IMR-90 (cell line): Measurements from ENCODE around the gene BST1. TPM values are rescaled to one million over a fixed set of nuclear protein-coding genes. Genes with fewer than 3 reads are reported as not detected.
"Not testable (repeated sequence)": the region's sequence is repeated elsewhere in the genome, so short reads cannot be mapped to it uniquely, and the experiment has no call there.

Experiments
- ATAC-seq: fragments of 200-7000 bp; cut with Tn5 transposase; 2 replicates; pipeline ENCODE4 v1.9.1; 2020; ENCODE audit warnings: low read depth, mild to moderate bottlenecking, moderate library complexity
- BruUV-seq: library from RNA; stranded (reverse); fragments of 400-500 nt; replicated peaks from 2 replicates; lab custom pipeline; 2021; lab: Mats Ljungman, UMichigan
- CTCF ChIA-PET: fragments of 300-600 bp; formaldehyde crosslinking; extraction: SDS; loops from one replicate; lab custom pipeline; 2021; ENCODE audit warnings: antibody characterized with exemption; lab: Yijun Ruan, JAX
- POLR2A ChIA-PET: fragments of 300-600 bp; sonication (Branson Sonifier 250); formaldehyde crosslinking; loops from one replicate; lab custom pipeline; 2022; ENCODE audit warnings: antibody characterized with exemption; ENCODE audit not compliant: unreplicated experiment; lab: Charles Lee
- DNase-seq: peaks from one replicate; pipeline ENCODE4 v3.0.0; 2013
- H2AFZ ChIP-seq: replicated peaks from 2 replicates; pipeline ENCODE3; 2013; ENCODE audit warnings: low read length, mild to moderate bottlenecking; ENCODE audit not compliant: poor library complexity
- H2AK5ac ChIP-seq: 2 replicates; pipeline ENCODE4 v1.6.1; 2013; ENCODE audit warnings: low read depth, low read length, inconsistent platforms
- H2AK9ac ChIP-seq: replicated peaks from 2 replicates; pipeline ENCODE3; 2013; ENCODE audit warnings: mild to moderate bottlenecking, low read depth, low read length, moderate library complexity; ENCODE audit not compliant: poor library complexity
- H2BK120ac ChIP-seq: 2 replicates; pipeline ENCODE4 v1.6.1; 2013; ENCODE audit warnings: low read depth, low read length, inconsistent platforms
- H2BK15ac ChIP-seq: 3 replicates; pipeline ENCODE4 v1.6.1; 2013; ENCODE audit warnings: low read depth, low read length, inconsistent platforms
- H2BK20ac ChIP-seq: 2 replicates; pipeline ENCODE4 v1.6.1; 2013; ENCODE audit warnings: low read depth, mild to moderate bottlenecking, inconsistent platforms, low read length, moderate library complexity
- H2BK5ac ChIP-seq: 2 replicates; pipeline ENCODE4 v1.6.1; 2013; ENCODE audit warnings: mild to moderate bottlenecking, low read depth, low read length, inconsistent platforms; ENCODE audit not compliant: poor library complexity, severe bottlenecking
- H3K14ac ChIP-seq: replicated peaks from 2 replicates; pipeline ENCODE4 v1.6.1; 2013; ENCODE audit warnings: low read depth, low read length, inconsistent platforms
- H3K18ac ChIP-seq: 2 replicates; pipeline ENCODE4 v1.6.1; 2013; ENCODE audit warnings: low read depth, low read length, control low read depth
- H3K23ac ChIP-seq: 2 replicates; pipeline ENCODE4 v1.6.1; 2013; ENCODE audit warnings: low read depth, low read length, inconsistent platforms
- H3K27ac ChIP-seq: 2 replicates; pipeline ENCODE4 v1.5.1; 2013; ENCODE audit warnings: mild to moderate bottlenecking, control low read depth, low read length; ENCODE audit not compliant: insufficient read depth
- H3K27me3 ChIP-seq: 2 replicates; pipeline ENCODE4 v1.6.1; 2013; ENCODE audit warnings: low read length; ENCODE audit not compliant: control insufficient read depth, insufficient read depth
- H3K36me3 ChIP-seq: 2 replicates; pipeline ENCODE4 v1.6.1; 2013; ENCODE audit warnings: low read length, mixed read lengths; ENCODE audit not compliant: control insufficient read depth, insufficient read depth
- H3K4ac ChIP-seq: 2 replicates; pipeline ENCODE4 v1.6.1; 2013; ENCODE audit warnings: low read depth, low read length, inconsistent platforms
- H3K4me1 ChIP-seq: 2 replicates; pipeline ENCODE4 v1.6.1; 2013; ENCODE audit warnings: low read length, mixed read lengths; ENCODE audit not compliant: control insufficient read depth, insufficient read depth
- H3K4me2 ChIP-seq: 2 replicates; pipeline ENCODE4 v1.6.1; 2013; ENCODE audit warnings: low read depth, mild to moderate bottlenecking, control low read depth, low read length, moderate library complexity
- H3K4me3 ChIP-seq: 2 replicates; pipeline ENCODE4 v1.5.1; 2013; ENCODE audit warnings: low read depth, mild to moderate bottlenecking, control low read depth, low read length, moderate library complexity; ENCODE audit not compliant: insufficient read depth
- H3K56ac ChIP-seq: 2 replicates; pipeline ENCODE4 v1.6.1; 2013; ENCODE audit warnings: low read length, inconsistent platforms; ENCODE audit not compliant: insufficient read depth; ENCODE audit errors: extremely low read depth
- H3K79me1 ChIP-seq, 2 experiments: 2 replicates each; pipeline ENCODE4 v1.6.1; 2013; ENCODE audit warnings: low read length in 2 of 2, inconsistent platforms in 1 of 2, low read depth in 1 of 2
- H3K9ac ChIP-seq: 2 replicates; pipeline ENCODE4 v1.6.1; 2013; ENCODE audit warnings: low read depth, low read length, control low read depth
- H3K9me1 ChIP-seq: 2 replicates; pipeline ENCODE4 v1.6.1; 2013; ENCODE audit warnings: low read length, inconsistent platforms; ENCODE audit not compliant: insufficient read depth
- H3K9me3 ChIP-seq: 2 replicates; pipeline ENCODE4 v1.6.1; 2013; ENCODE audit warnings: low read length; ENCODE audit not compliant: control insufficient read depth, insufficient read depth
- H4K20me1 ChIP-seq: 2 replicates; pipeline ENCODE4 v1.6.1; 2013; ENCODE audit warnings: low read length, inconsistent platforms; ENCODE audit not compliant: insufficient read depth
- H4K5ac ChIP-seq: 2 replicates; pipeline ENCODE4 v1.6.1; 2013; ENCODE audit warnings: mild to moderate bottlenecking, low read depth, low read length, control low read depth
- H4K8ac ChIP-seq, 2 experiments: 2 replicates each; pipeline ENCODE4 v1.6.1; 2013; ENCODE audit warnings: low read depth in 2 of 2, low read length in 2 of 2, control low read depth in 1 of 2, inconsistent platforms in 1 of 2
- H4K91ac ChIP-seq: 2 replicates; pipeline ENCODE4 v1.6.1; 2013; ENCODE audit warnings: low read depth, low read length, inconsistent platforms; ENCODE audit not compliant: insufficient read depth
- CEBPB ChIP-seq: IDR thresholded peaks from 2 replicates; pipeline ENCODE4 v1.6.1; 2012; ENCODE audit warnings: low read depth, low read length, improper control_type of control experiment
- FOS ChIP-seq: fragments of 150-350 bp; IDR thresholded peaks from 2 replicates; pipeline ENCODE4 v1.6.1; 2016; ENCODE audit warnings: low read depth, low read length
- MAZ ChIP-seq: IDR thresholded peaks from 2 replicates; pipeline ENCODE4 v1.6.1; 2012; ENCODE audit warnings: low read depth, mild to moderate bottlenecking, low read length, improper control_type of control experiment, moderate library complexity, borderline replicate concordance
- MXI1 ChIP-seq: IDR thresholded peaks from 2 replicates; pipeline ENCODE4 v1.6.1; 2012; ENCODE audit warnings: low read depth, mild to moderate bottlenecking, low read length, moderate library complexity, borderline replicate concordance
- NFE2L2 ChIP-seq: fragments of 150-350 bp; IDR thresholded peaks from 2 replicates; pipeline ENCODE4 v1.6.1; 2016; ENCODE audit warnings: low read depth, mild to moderate bottlenecking, low read length
- RAD21 ChIP-seq: IDR thresholded peaks from 2 replicates; pipeline ENCODE4 v1.6.1; 2012; ENCODE audit warnings: low read length, improper control_type of control experiment
- RCOR1 ChIP-seq: IDR thresholded peaks from 2 replicates; pipeline ENCODE4 v1.6.1; 2012; ENCODE audit warnings: mild to moderate bottlenecking, low read length, improper control_type of control experiment; ENCODE audit not compliant: insufficient replicate concordance
- SMC3 ChIP-seq: fragments of 150-350 bp; IDR thresholded peaks from 2 replicates; pipeline ENCODE4 v1.6.1; 2016; ENCODE audit warnings: low read depth, mild to moderate bottlenecking, antibody characterized with exemption, low read length, moderate library complexity
- WGBS, 2 experiments: methylation state at CpG; one replicate each; pipeline versions ENCODE4 v1.1.5 to v1.1.7; 2013; ENCODE audit warnings: missing lambda C conversion rate in 2 of 2; ENCODE audit not compliant: insufficient read length in 1 of 2; ENCODE audit errors: extremely low coverage in 2 of 2; 5-methylcytosine and 5-hydroxymethylcytosine counted together
- dilution Hi-C: fragments of 300-500 bp; cut with HindIII; formaldehyde crosslinking; loops from one replicate; pipeline ENCODE4 v1.14.3; 2018; ENCODE audit warnings: low sequenced_read_pairs; ENCODE audit not compliant: unreplicated experiment
- in situ Hi-C: fragments of 300-500 bp; cut with MboI; formaldehyde crosslinking; loops from 3 replicates; pipeline ENCODE4 v1.14.3; 2019; ENCODE audit warnings: low sequenced_read_pairs, inconsistent platforms, mixed read lengths
- intact Hi-C: fragments of 100-400 bp; cut with micrococcal nuclease; formaldehyde crosslinking; loops from 2 replicates; pipeline ENCODE4 v1.10.0; 2022
- polyA plus RNA-seq, 3 experiments: library from polyadenylated mRNA; depleted of rRNA; stranded (reverse); fragments of >200 nt; gene quantifications; 2 replicates each; pipeline ENCODE4 v1.2.3, GENCODE V29; 2012; ENCODE audit warnings: low replicate concordance in 1 of 3
- total RNA-seq: library from RNA; depleted of rRNA; stranded (reverse); fragments of >200 nt; gene quantifications from 2 replicates; pipeline ENCODE4 v1.2.3, GENCODE V29; 2012

BST1 gene
- total and polyA plus RNA-seq, 2 of the 4 experiments (the other 2 are of a cell fraction): 6.6 to 11.1 TPM

- no peak overlapping the region for H3K4ac ChIP-seq
- ATAC-seq (no peak), DNase-seq (no peak)
- H2AK9ac ChIP-seq: no peak overlapping the region
- no peaks in the 10 kb centered on the region for H3K36me3 ChIP-seq
- no peak overlapping the region for H4K91ac ChIP-seq
- no peak overlapping the region for H3K14ac ChIP-seq
- H2BK120ac ChIP-seq: no peak overlapping the region
- H3K56ac ChIP-seq: no peak overlapping the region
- ChIA-PET CTCF (no interaction called here), POLR2A (no interaction called here)
- no peak overlapping the region for H4K5ac ChIP-seq
- WGBS, 2 experiments: no CpG with 5 or more reads among the region's 4 CpGs
- no peak overlapping the region for H3K9ac ChIP-seq
- H3K9me1 ChIP-seq: no peaks in the 10 kb centered on the region
- intact Hi-C loops: no loop called here
- dilution Hi-C loops: no loop called here
- H3K9me3 ChIP-seq: no peaks in the 10 kb centered on the region
- H2AFZ ChIP-seq: no peak overlapping the region
- H3K4me1 ChIP-seq: no peaks in the 10 kb centered on the region; the same call in 1 of the 2 replicates
- no peak overlapping the region for H2BK20ac ChIP-seq
- H2AK5ac ChIP-seq: no peak overlapping the region
- H3K27me3 ChIP-seq: no peaks in the 10 kb centered on the region; the same call in 1 of the 2 replicates
- H3K27ac ChIP-seq: no peak overlapping the region
- no peak overlapping the region for H2BK5ac ChIP-seq
- no peak overlapping the region for H2BK15ac ChIP-seq
- no TSS peak for BruUV-seq
- no peaks in the 10 kb centered on the region for H4K20me1 ChIP-seq
- no peak overlapping the region for H4K8ac ChIP-seq
- TF ChIP-seq MAZ: no peak
- no peak for TF ChIP-seq FOS
- no peak for TF ChIP-seq MXI1
- TF ChIP-seq RCOR1: no peak
- TF ChIP-seq NFE2L2: no peak
- TF ChIP-seq RAD21: no peak
- TF ChIP-seq SMC3: no peak
- no peak for TF ChIP-seq CEBPB
- H3K4me2 ChIP-seq: no peak overlapping the region
- H3K18ac ChIP-seq: no peak overlapping the region
- H3K79me1 ChIP-seq: no peaks in the 10 kb centered on the region
- H3K23ac ChIP-seq: no peak overlapping the region
- H3K4me3 ChIP-seq: no peak overlapping the region
- in situ Hi-C loops: no loop called here
These were observed 55.4 kb downstream of the BST1 start for GRCh38 chr4:15758294-15758693.

GRCh38 chr4:15762460-15762859, 59.6 kb downstream of the BST1 start:
- CTCF ChIA-PET, H3K27ac ChIP-seq, intact Hi-C loops: not testable (repeated sequence)

More at GRCh38 chr4:15762460-15762859, 59.6 kb downstream of the BST1 start:
- H2BK20ac ChIP-seq, H4K20me1 ChIP-seq, H4K91ac ChIP-seq, H2AFZ ChIP-seq, H3K23ac ChIP-seq, H2BK120ac ChIP-seq, H2AK5ac ChIP-seq, H4K8ac ChIP-seq, H4K5ac ChIP-seq, H3K9me3 ChIP-seq, dilution Hi-C loops, DNase-seq, H3K4ac ChIP-seq, H2BK5ac ChIP-seq, BruUV-seq, in situ Hi-C loops, H3K79me1 ChIP-seq, H3K9me1 ChIP-seq, ATAC-seq, H2AK9ac ChIP-seq, H3K36me3 ChIP-seq, H3K56ac ChIP-seq, H3K4me3 ChIP-seq, POLR2A ChIA-PET, H3K18ac ChIP-seq, H3K4me1 ChIP-seq, H3K4me2 ChIP-seq, H3K14ac ChIP-seq, H3K9ac ChIP-seq, H2BK15ac ChIP-seq: not testable (repeated sequence)
- peaks cover 14% of the 10 kb centered on the region for H3K27me3 ChIP-seq
